ENCODE results near the gene HOXC5. TPM values are rescaled to one million over a fixed set of nuclear protein-coding genes. Genes with fewer than 3 reads are reported as not detected.

The HOXC5 gene
- total RNA-seq, 4 donors from 2014 or later = 0.28 to 0.63 (median 0.50) TPM; not detected in 1

GRCh38 chr12:54044425-54045103, 11.7 kb downstream of the HOXC5 start:
- ATAC-seq (ENCODE audit: low FRiP score) (no peak), DNase-seq (ENCODE audit: low spot score) (no peak)
- no peak for TF ChIP-seq CTCF (IDR thresholded peaks at IDR 0.05)

GRCh38 chr12:54045401-54045800, 12.6 kb downstream of the HOXC5 start:
- DNase-seq (ENCODE audit: low spot score) (no peak), ATAC-seq (ENCODE audit: low FRiP score) (no peak)
- TF ChIP-seq CTCF (IDR thresholded peaks at IDR 0.05) = no peak

GRCh38 chr12:54045868-54046521, 13.1 kb downstream of the HOXC5 start:
- TF ChIP-seq CTCF (IDR thresholded peaks at IDR 0.05) = no peak
- peak; percentile 15 for ATAC-seq (ENCODE audit: low FRiP score)
- no peak for DNase-seq (ENCODE audit: low spot score)

- TF ChIP-seq CTCF (IDR thresholded peaks at IDR 0.05) = no peak
- no peak for ATAC-seq (ENCODE audit: low FRiP score)
- DNase-seq (ENCODE audit: low spot score) = no peak
Measured at GRCh38 chr12:54046809-54047159, 13.9 kb downstream of the HOXC5 start.

- no peak for TF ChIP-seq CTCF (IDR thresholded peaks at IDR 0.05)
- ATAC-seq (ENCODE audit: low FRiP score) (no peak), DNase-seq (ENCODE audit: low spot score) (no peak)
Measured at GRCh38 chr12:54047160-54047963, 14.5 kb downstream of the HOXC5 start.

GRCh38 chr12:54047964-54048303, 15.1 kb downstream of the HOXC5 start:
- ATAC-seq (ENCODE audit: low FRiP score) (no peak), DNase-seq (ENCODE audit: low spot score) (no peak)
- TF ChIP-seq CTCF (IDR thresholded peaks at IDR 0.05) = no peak

All from omental fat pad (tissue), 4 donors.